ENCODE data around the gene ANKRD33B.

Gene ANKRD33B

GRCh38 chr5:10580531-10581423, 16.9 kb downstream of the ANKRD33B start:
- DNase-seq = no peak

GRCh38 chr5:10581424-10581748, 17.5 kb downstream of the ANKRD33B start:
- no peak for DNase-seq

GRCh38 chr5:10581867-10582511, 18.1 kb downstream of the ANKRD33B start:
- no peak for DNase-seq

- DNase-seq = no peak
These were observed 18.6 kb downstream of the ANKRD33B start for GRCh38 chr5:10582512-10582897.

- no peak for DNase-seq
These were observed 20.0 kb downstream of the ANKRD33B start for GRCh38 chr5:10583663-10584572.

GRCh38 chr5:10584714-10585517, 21.0 kb downstream of the ANKRD33B start:
- DNase-seq = no peak

GRCh38 chr5:10585518-10585915, 21.6 kb downstream of the ANKRD33B start:
- DNase-seq = no peak

- no peak for DNase-seq
These were observed 22.1 kb downstream of the ANKRD33B start for GRCh38 chr5:10586008-10586407.

GRCh38 chr5:10586555-10586954, 22.7 kb downstream of the ANKRD33B start:
- no peak for DNase-seq

GRCh38 chr5:10588109-10588775, 24.4 kb downstream of the ANKRD33B start:
- no peak for DNase-seq

- no peak for DNase-seq
These were observed 25.0 kb downstream of the ANKRD33B start for GRCh38 chr5:10588779-10589447.

GRCh38 chr5:10590226-10590999, 26.5 kb downstream of the ANKRD33B start:
- DNase-seq = no peak

- no peak for DNase-seq
These were observed 27.3 kb downstream of the ANKRD33B start for GRCh38 chr5:10591159-10591558.

GRCh38 chr5:10591966-10592365, 28.1 kb downstream of the ANKRD33B start:
- no peak for DNase-seq

- no peak for DNase-seq
These were observed 28.7 kb downstream of the ANKRD33B start for GRCh38 chr5:10592601-10593000.

- DNase-seq = no peak
These were observed 29.8 kb downstream of the ANKRD33B start for GRCh38 chr5:10593531-10594181.

GRCh38 chr5:10594591-10595210, 30.8 kb downstream of the ANKRD33B start:
- no peak for DNase-seq

GRCh38 chr5:10595293-10595671, 31.4 kb downstream of the ANKRD33B start:
- no peak for DNase-seq

- peak; percentile 28 for DNase-seq
These were observed 31.9 kb downstream of the ANKRD33B start for GRCh38 chr5:10595672-10596309.
